SK-N-SH (cell line): ENCODE data around the gene NANOS2. TPM values are rescaled to one million over a fixed set of nuclear protein-coding genes. Genes with fewer than 3 reads are reported as not detected.

Source experiments
- CTCF ChIA-PET: fragments of 300-600, 350-600 bp; formaldehyde crosslinking; extraction: SDS; loops from one replicate; lab custom pipeline; 2021; lab: Yijun Ruan, JAX
- POLR2A ChIA-PET: fragments of 350-600 bp; sonication (Branson Sonifier 250); formaldehyde crosslinking; extraction: SDS; loops from one replicate; lab custom pipeline; 2020; ENCODE audit warnings: antibody characterized with exemption, inconsistent platforms; lab: Yijun Ruan, JAX
- DNase-seq: peaks from one replicate; pipeline ENCODE4 v3.0.0; 2012
- H2AFZ ChIP-seq: fragments of 200-600 bp; sonication (generic); 2 replicates; pipeline ENCODE4 v1.8.1; 2016; ENCODE audit warnings: antibody characterized with exemption, mild to moderate bottlenecking, low read depth
- H3F3A ChIP-seq: fragments of 200-600 bp; sonication (generic); replicated peaks from 2 replicates; pipeline ENCODE3; 2016; ENCODE audit warnings: antibody characterized with exemption, mild to moderate bottlenecking; ENCODE audit not compliant: insufficient read depth
- H3K27ac ChIP-seq, 2 experiments: fragments of 200-500 bp in 1 of 2; fragments of 200-600 bp in 1 of 2; sonication (Bioruptor generic) in 1 of 2; sonication (generic), shearing (Covaris generic) in 1 of 2; 2 replicates each; pipeline versions ENCODE4 v1.5.1 to v1.6.1; 2014 to 2016; ENCODE audit warnings: low read depth in 2 of 2, inconsistent platforms in 1 of 2, low read length in 1 of 2, mild to moderate bottlenecking in 1 of 2, mixed read lengths in 1 of 2
- H3K27me3 ChIP-seq: fragments of 200-600 bp; sonication (generic), shearing (Covaris generic); 2 replicates; pipeline ENCODE4 v1.6.1; 2016; ENCODE audit warnings: mixed run types; ENCODE audit not compliant: insufficient read depth
- H3K36me3 ChIP-seq, 2 experiments: fragments of 200-500 bp in 1 of 2; fragments of 200-600 bp in 1 of 2; sonication (Bioruptor generic) in 1 of 2; sonication (generic) in 1 of 2; replicated peaks in 1 of 2; 2 replicates each; pipeline versions ENCODE3 to v1.5.1; 2014 to 2016; ENCODE audit warnings: low read length in 1 of 2, mild to moderate bottlenecking in 1 of 2; ENCODE audit not compliant: insufficient read depth in 2 of 2, control insufficient read depth in 1 of 2
- H3K4me1 ChIP-seq, 2 experiments: fragments of 200-500 bp in 1 of 2; fragments of 200-600 bp in 1 of 2; sonication (Bioruptor generic) in 1 of 2; sonication (generic), shearing (Covaris generic) in 1 of 2; 2 replicates each; pipeline versions ENCODE4 v1.5.1 to v1.6.1; 2014 to 2016; ENCODE audit warnings: low read depth in 1 of 2, low read length in 1 of 2, mixed run types in 1 of 2; ENCODE audit not compliant: insufficient read depth in 2 of 2, control insufficient read depth in 1 of 2
- H3K4me2 ChIP-seq: fragments of 200-600 bp; sonication (generic), shearing (Covaris generic); 2 replicates; pipeline ENCODE4 v1.6.1; 2017; ENCODE audit warnings: mixed run types
- H3K4me3 ChIP-seq, 2 experiments: fragments of 200-500 bp in 1 of 2; fragments of 200-600 bp in 1 of 2; sonication (Bioruptor generic) in 1 of 2; sonication (generic), shearing (Covaris generic) in 1 of 2; 2 replicates each; pipeline versions ENCODE4 v1.5.1 to v1.8.1; 2014 to 2016; ENCODE audit warnings: low read depth in 2 of 2, inconsistent platforms in 1 of 2, low read length in 1 of 2, mild to moderate bottlenecking in 1 of 2, mixed read lengths in 1 of 2, moderate library complexity in 1 of 2
- H3K79me2 ChIP-seq: fragments of 200-600 bp; sonication (generic); 2 replicates; pipeline ENCODE4 v1.8.1; 2017; ENCODE audit warnings: mild to moderate bottlenecking; ENCODE audit not compliant: insufficient read depth
- H3K9ac ChIP-seq: fragments of 200-600 bp; sonication (generic); 2 replicates; pipeline ENCODE4 v1.6.1; 2017; ENCODE audit warnings: mixed run types
- H3K9me2 ChIP-seq: fragments of 200-600 bp; sonication (generic); 2 replicates; pipeline ENCODE4 v1.6.1; 2017; ENCODE audit warnings: mixed run types
- H3K9me3 ChIP-seq: fragments of 200-600 bp; sonication (generic); 2 replicates; pipeline ENCODE4 v1.6.1; 2017; ENCODE audit warnings: mixed run types, mild to moderate bottlenecking, moderate library complexity
- H4K20me1 ChIP-seq: fragments of 200-600 bp; sonication (generic); 2 replicates; pipeline ENCODE4 v1.6.1; 2017; ENCODE audit warnings: mild to moderate bottlenecking, mixed run types; ENCODE audit not compliant: insufficient read depth
- NFIC ChIP-seq: IDR thresholded peaks from 2 replicates; pipeline ENCODE4 v1.4.0; 2012; ENCODE audit warnings: borderline replicate concordance
- RFX5 ChIP-seq: IDR thresholded peaks from 2 replicates; pipeline ENCODE4 v1.6.1; 2012; ENCODE audit warnings: mild to moderate bottlenecking, improper control_type of control experiment, low read length
- WGBS: methylation state at CpG from one replicate; pipeline ENCODE4 v1.1.6; 2017; ENCODE audit warnings: low lambda C conversion rate; 5-methylcytosine and 5-hydroxymethylcytosine counted together
- polyA plus RNA-seq, 3 experiments: library from polyadenylated mRNA; depleted of rRNA; stranded (reverse); fragments of >200 nt; gene quantifications; 2 replicates each; pipeline ENCODE4 v1.2.3, GENCODE V29; 2012
- TF ChIP-seq, protein P1 (sequence below): fragments of 150-350 bp; IDR thresholded peaks from 2 replicates; pipeline ENCODE4 v1.6.1; 2017; ENCODE audit warnings: antibody characterized with exemption, low read length, low read depth, borderline replicate concordance
- TF ChIP-seq, protein P2 (sequence below): IDR thresholded peaks from 2 replicates; pipeline ENCODE4 v1.4.0; 2012; ENCODE audit warnings: low read depth, borderline replicate concordance
- TF ChIP-seq, protein P3 (sequence below): IDR thresholded peaks from 2 replicates; pipeline ENCODE4 v1.4.0; 2012; ENCODE audit warnings: low read depth

The NANOS2 gene
- polyA plus RNA-seq, 1 of the 3 experiments (the other 2 are of a cell fraction), result not detected

- H3K9me2 ChIP-seq, result no peaks in the 10 kb centered on the region
- H3K79me2 ChIP-seq, result peaks cover 5% of the 10 kb centered on the region; the same call in 1 of the 2 replicates
- H4K20me1 ChIP-seq, result no peaks in the 10 kb centered on the region
- CTCF ChIA-PET, result interaction anchor here (0.9 to 3.7 kb wide), 12 partner anchors 10 to 127 kb away, joined by 3 to 15 read pairs (median 4); partner anchors contain the start of genes FOXA3, IRF2BP1 and SYMPK
- peak within 1 kb of the TSS; percentile 88 for H3K4me2 ChIP-seq
- peak within 1 kb of the TSS; percentile 80 to 91 for H3K27ac ChIP-seq
- peaks cover 3 to 20% of the 10 kb centered on the region in 2 experiments for H3K36me3 ChIP-seq
- peak within 1 kb of the TSS; percentile 84; the same call in 1 of the 2 replicates for H2AFZ ChIP-seq
- H3K4me3 ChIP-seq, result peak within 1 kb of the TSS; percentile 60 to 82
- peak within 1 kb of the TSS; percentile 76 for H3K9ac ChIP-seq
- peaks cover 13% of the 10 kb centered on the region for H3F3A ChIP-seq
- H3K27me3 ChIP-seq, result no peaks in the 10 kb centered on the region
- H3K4me1 ChIP-seq, result peaks cover 0 to 8% of the 10 kb centered on the region in 2 experiments; a peak in 1 of 4 replicates
- TF ChIP-seq, protein P1, sequence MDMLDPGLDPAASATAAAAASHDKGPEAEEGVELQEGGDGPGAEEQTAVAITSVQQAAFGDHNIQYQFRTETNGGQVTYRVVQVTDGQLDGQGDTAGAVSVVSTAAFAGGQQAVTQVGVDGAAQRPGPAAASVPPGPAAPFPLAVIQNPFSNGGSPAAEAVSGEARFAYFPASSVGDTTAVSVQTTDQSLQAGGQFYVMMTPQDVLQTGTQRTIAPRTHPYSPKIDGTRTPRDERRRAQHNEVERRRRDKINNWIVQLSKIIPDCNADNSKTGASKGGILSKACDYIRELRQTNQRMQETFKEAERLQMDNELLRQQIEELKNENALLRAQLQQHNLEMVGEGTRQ, result no peak
- TF ChIP-seq NFIC, result no peak
- no peak for TF ChIP-seq RFX5
- TF ChIP-seq, all 33 proteins: peak for 0
- POLR2A ChIA-PET, result interaction anchor here (0.6 to 3.2 kb wide), 5 partner anchors 10 to 93 kb away, joined by 3 to 19 read pairs (median 5); partner anchors contain the start of genes CCDC61 and IRF2BP1
- 2% methylated on average over 31 of the region's 47 CpGs for WGBS
- no peaks in the 10 kb centered on the region for H3K9me3 ChIP-seq
- peak; percentile 59 for DNase-seq
Measured at GRCh38 chr19:45901912-45902650, 12.5 kb downstream of the NANOS2 start, which contains the start of gene MYPOP. MYPOP (minus strand) TSS chr19:45902613; CDS start chr19:45901773, 840 bp downstream.

GRCh38 chr19:45901432-45901911, 13.1 kb downstream of the NANOS2 start:
- POLR2A ChIA-PET, result interaction anchor here (1.1 to 3.2 kb wide), 3 partner anchors 10 to 53 kb away, joined by 3 to 19 read pairs (median 6); partner anchors contain the start of gene IRF2BP1
- TF ChIP-seq, protein P2, sequence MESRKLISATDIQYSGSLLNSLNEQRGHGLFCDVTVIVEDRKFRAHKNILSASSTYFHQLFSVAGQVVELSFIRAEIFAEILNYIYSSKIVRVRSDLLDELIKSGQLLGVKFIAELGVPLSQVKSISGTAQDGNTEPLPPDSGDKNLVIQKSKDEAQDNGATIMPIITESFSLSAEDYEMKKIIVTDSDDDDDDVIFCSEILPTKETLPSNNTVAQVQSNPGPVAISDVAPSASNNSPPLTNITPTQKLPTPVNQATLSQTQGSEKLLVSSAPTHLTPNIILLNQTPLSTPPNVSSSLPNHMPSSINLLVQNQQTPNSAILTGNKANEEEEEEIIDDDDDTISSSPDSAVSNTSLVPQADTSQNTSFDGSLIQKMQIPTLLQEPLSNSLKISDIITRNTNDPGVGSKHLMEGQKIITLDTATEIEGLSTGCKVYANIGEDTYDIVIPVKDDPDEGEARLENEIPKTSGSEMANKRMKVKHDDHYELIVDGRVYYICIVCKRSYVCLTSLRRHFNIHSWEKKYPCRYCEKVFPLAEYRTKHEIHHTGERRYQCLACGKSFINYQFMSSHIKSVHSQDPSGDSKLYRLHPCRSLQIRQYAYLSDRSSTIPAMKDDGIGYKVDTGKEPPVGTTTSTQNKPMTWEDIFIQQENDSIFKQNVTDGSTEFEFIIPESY, result no peak
- TF ChIP-seq, protein P3, sequence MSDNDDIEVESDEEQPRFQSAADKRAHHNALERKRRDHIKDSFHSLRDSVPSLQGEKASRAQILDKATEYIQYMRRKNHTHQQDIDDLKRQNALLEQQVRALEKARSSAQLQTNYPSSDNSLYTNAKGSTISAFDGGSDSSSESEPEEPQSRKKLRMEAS, result peak; percentile 22; the same call in 1 of the 2 replicates
- H3K4me2 ChIP-seq, result peak overlapping the region; percentile 88
- no peaks in the 10 kb centered on the region for H3K27me3 ChIP-seq
- CTCF ChIA-PET, result interaction anchor here (1.0 to 3.7 kb wide), 7 partner anchors 9 to 127 kb away, joined by 3 to 15 read pairs (median 7); partner anchors contain the start of genes FOXA3, IRF2BP1 and SYMPK
- H3K4me3 ChIP-seq, result peak overlapping the region; percentile 60 to 70
- H2AFZ ChIP-seq, result no peak overlapping the region
- peak overlapping the region; percentile 76; the same call in 1 of the 2 replicates for H3K9ac ChIP-seq
- WGBS, result 48% methylated on average over 35 of the region's 69 CpGs
- H3K9me3 ChIP-seq, result no peaks in the 10 kb centered on the region
- no peaks in the 10 kb centered on the region for H4K20me1 ChIP-seq
- H3K79me2 ChIP-seq, result peaks cover 5% of the 10 kb centered on the region; the same call in 1 of the 2 replicates
- H3K27ac ChIP-seq, result no peak overlapping the region
- peaks cover 3 to 20% of the 10 kb centered on the region in 2 experiments for H3K36me3 ChIP-seq
- no peaks in the 10 kb centered on the region for H3K9me2 ChIP-seq
- H3F3A ChIP-seq, result peaks cover 13% of the 10 kb centered on the region
- DNase-seq, result peak; percentile 71
- H3K4me1 ChIP-seq, result peaks cover 0 to 8% of the 10 kb centered on the region in 2 experiments; a peak in 1 of 4 replicates
